T-cell (primary cell): Measurements from ENCODE around the gene KRTAP10-10. TPM values are rescaled to one million over a fixed set of nuclear protein-coding genes. Genes with fewer than 3 reads are reported as not detected.
A peak's percentile ranks its signal among the peaks of the same experiment; 100 is the strongest.
"Not testable (repeated sequence)": the region's sequence is repeated elsewhere in the genome, so short reads cannot be mapped to it uniquely, and the experiment has no call there.

Source experiments
- ATAC-seq, 4 experiments: fragments of 200-7000 bp in 3 of 4; fragments of 150-1000 bp in 1 of 4; cut with Tn5 transposase; replicated peaks in 1 of 4; 1 replicate in 3 of 4; 2 replicates in 1 of 4; pipeline ENCODE4 v1.10.0; 2021; ENCODE audit warnings: moderate library complexity in 3 of 4, mild to moderate bottlenecking in 2 of 4, moderate number of reproducible peaks in 1 of 4
- CTCF ChIA-PET, 2 donors: fragments of 300-600 bp; sonication (Branson Sonifier 250); formaldehyde crosslinking; loops; one replicate each; lab custom pipeline; 2022; ENCODE audit warnings: antibody characterized with exemption in 2 of 2; lab: Charles Lee
- POLR2A ChIA-PET, 2 donors: fragments of 300-600 bp; sonication (Branson Sonifier 250); formaldehyde crosslinking; loops; one replicate each; lab custom pipeline; 2022; ENCODE audit warnings: antibody characterized with exemption in 2 of 2; lab: Charles Lee
- DNase-seq, 35 experiments: peaks; one replicate each; pipeline versions ENCODE4 v3.0.0 to v3.0.0-alpha.2; 2013 to 2023
- H3K27ac ChIP-seq: one replicate; pipeline ENCODE4 v1.5.1; 2013; ENCODE audit warnings: low read length
- H3K27me3 ChIP-seq, 2 experiments: replicated peaks in 1 of 2; 1 replicate in 1 of 2; 2 replicates in 1 of 2; pipeline versions ENCODE4 v1.6.1 to v1.7.0; 2013; ENCODE audit warnings: low read length in 1 of 2, mixed read lengths in 1 of 2; ENCODE audit not compliant: control insufficient read depth in 2 of 2, insufficient read depth in 2 of 2; ENCODE audit errors: extremely low read depth in 1 of 2
- H3K36me3 ChIP-seq, 2 donors: 1 replicate in 1 of 2; 2 replicates in 1 of 2; pipeline versions ENCODE4 v1.6.1 to v1.7.0; 2013; ENCODE audit warnings: low read length in 1 of 2; ENCODE audit not compliant: control insufficient read depth in 2 of 2, insufficient read depth in 1 of 2; ENCODE audit errors: extremely low read depth in 1 of 2
- H3K4me1 ChIP-seq, 2 experiments: 1 replicate in 1 of 2; 2 replicates in 1 of 2; pipeline versions ENCODE4 v1.6.1 to v1.7.0; 2013; ENCODE audit warnings: low read length in 2 of 2, mixed read lengths in 1 of 2; ENCODE audit not compliant: insufficient read depth in 2 of 2, control insufficient read depth in 1 of 2; ENCODE audit errors: extremely low read depth in 1 of 2
- H3K4me3 ChIP-seq, 2 donors: 1 replicate in 1 of 2; 2 replicates in 1 of 2; pipeline versions ENCODE4 v1.5.1 to v1.7.0; 2013; ENCODE audit warnings: mild to moderate bottlenecking in 2 of 2, low read length in 1 of 2, moderate library complexity in 1 of 2; ENCODE audit not compliant: control insufficient read depth in 1 of 2; ENCODE audit errors: extremely low read depth in 1 of 2
- H3K9me3 ChIP-seq: 2 replicates; pipeline ENCODE4 v1.7.0; 2013
- H3K27ac Mint-ChIP-seq, 2 donors: one replicate each; pipeline ENCODE4 v1.8.0; 2020 to 2021; ENCODE audit warnings: mild to moderate bottlenecking in 2 of 2, mixed read lengths in 2 of 2
- H3K27me3 Mint-ChIP-seq, 2 donors: one replicate each; pipeline ENCODE4 v1.8.0; 2021 to 2022; ENCODE audit warnings: mixed read lengths in 2 of 2
- H3K36me3 Mint-ChIP-seq: one replicate; pipeline ENCODE4 v1.8.0; 2021; ENCODE audit warnings: mixed read lengths
- H3K4me1 Mint-ChIP-seq, 3 donors: one replicate each; pipeline ENCODE4 v1.8.0; 2020 to 2022; ENCODE audit warnings: mixed read lengths in 3 of 3, mild to moderate bottlenecking in 1 of 3
- H3K4me3 Mint-ChIP-seq, 3 donors: one replicate each; pipeline ENCODE4 v1.8.0; 2020 to 2022; ENCODE audit warnings: mild to moderate bottlenecking in 3 of 3, mixed read lengths in 3 of 3, moderate library complexity in 3 of 3
- H3K9me3 Mint-ChIP-seq, 3 donors: one replicate each; pipeline ENCODE4 v1.8.0; 2020 to 2022; ENCODE audit warnings: mixed read lengths in 3 of 3
- WGBS: methylation state at CpG from one replicate; pipeline ENCODE4 v1.1.5; 2013; ENCODE audit warnings: missing lambda C conversion rate; ENCODE audit not compliant: insufficient coverage; 5-methylcytosine and 5-hydroxymethylcytosine counted together
- total RNA-seq, 35 experiments: library from RNA in 6 of 35; stranded (reverse) in 6 of 35; fragments of 120-200 nt in 1 of 35; gene quantifications; one replicate each; pipeline versions ENCODE4 v1.2.1 to v1.2.4 and lab custom pipeline; 2013 to 2026

KRTAP10-10 gene
- total RNA-seq, 5 donors from 2014 or later (not counting 1 experiment from before 2014, with no cell fraction given): not detected

- H3K27ac ChIP-seq: no peak overlapping the region
- no peaks in the 10 kb centered on the region for H3K36me3 ChIP-seq
- peaks cover 0 to 23% of the 10 kb centered on the region in 2 experiments for H3K27me3 ChIP-seq
- no peaks in the 10 kb centered on the region for H3K4me1 ChIP-seq
- WGBS: 82% methylated on average over 7 of the region's 7 CpGs
- ChIA-PET CTCF (no interaction called here), POLR2A (no interaction called here)
- Mint-ChIP-seq H3K27me3 (peaks cover 10 to 20% of the 10 kb centered on the region in 2 donors), H3K27ac (no peak overlapping the region), H3K4me1 (peaks cover 2 to 9% (median 3%) of the 10 kb centered on the region in 3 donors), H3K9me3 (no peaks in the 10 kb centered on the region), H3K36me3 (no peaks in the 10 kb centered on the region), H3K4me3 (no peak overlapping the region)
- DNase-seq: no peak
- ATAC-seq: no peak
- no peaks in the 10 kb centered on the region for H3K9me3 ChIP-seq
- H3K4me3 ChIP-seq: no peak overlapping the region
Measured at GRCh38 chr21:44684077-44684476, 46.9 kb downstream of the KRTAP10-10 start.

GRCh38 chr21:44684483-44684882, 47.3 kb downstream of the KRTAP10-10 start:
- Mint-ChIP-seq H3K9me3 (no peaks in the 10 kb centered on the region), H3K27ac (peak overlapping the region in 1 of 2 donors; percentile 7), H3K4me3 (no peak overlapping the region), H3K27me3 (peaks cover 10 to 20% of the 10 kb centered on the region in 2 donors), H3K36me3 (no peaks in the 10 kb centered on the region), H3K4me1 (peaks cover 2 to 9% (median 3%) of the 10 kb centered on the region in 3 donors)
- Histone ChIP-seq H3K4me3 (no peak overlapping the region), H3K27me3 (peaks cover 0 to 23% of the 10 kb centered on the region in 2 experiments), H3K9me3 (no peaks in the 10 kb centered on the region), H3K36me3 (no peaks in the 10 kb centered on the region), H3K27ac (no peak overlapping the region), H3K4me1 (no peaks in the 10 kb centered on the region)
- ChIA-PET POLR2A (no interaction called here), CTCF (no interaction called here)
- 61% methylated on average over 3 of the region's 6 CpGs for WGBS
- DNase-seq: no peak
- no peak for ATAC-seq

GRCh38 chr21:44685050-44685449, 47.9 kb downstream of the KRTAP10-10 start:
- CTCF ChIA-PET: interaction anchor here in 1 of 2 donors (0.6 kb wide), 1 partner anchor 12 kb away, joined by 3 read pairs; no protein-coding TSS in a partner anchor
- POLR2A ChIA-PET, H3K27ac Mint-ChIP-seq, H3K4me1 ChIP-seq, H3K36me3 ChIP-seq, H3K4me3 ChIP-seq, H3K36me3 Mint-ChIP-seq, H3K4me1 Mint-ChIP-seq, DNase-seq, H3K9me3 ChIP-seq, H3K4me3 Mint-ChIP-seq, ATAC-seq, H3K9me3 Mint-ChIP-seq, H3K27ac ChIP-seq: not testable (repeated sequence)
- H3K27me3 Mint-ChIP-seq: peaks cover 10 to 20% of the 10 kb centered on the region in 2 donors
- H3K27me3 ChIP-seq: peaks cover 0 to 23% of the 10 kb centered on the region in 2 experiments
- 60% methylated on average over 2 of the region's 6 CpGs for WGBS

GRCh38 chr21:44686000-44686781, 49.0 kb downstream of the KRTAP10-10 start:
- no peak for DNase-seq
- Histone ChIP-seq H3K9me3 (no peaks in the 10 kb centered on the region), H3K36me3 (no peaks in the 10 kb centered on the region), H3K27me3 (peaks cover 0 to 23% of the 10 kb centered on the region in 2 experiments), H3K27ac (no peak overlapping the region), H3K4me1 (no peaks in the 10 kb centered on the region), H3K4me3 (no peak overlapping the region)
- 44% methylated on average over 11 of the region's 14 CpGs for WGBS
- Mint-ChIP-seq H3K27me3 (peaks cover 10 to 20% of the 10 kb centered on the region in 2 donors), H3K27ac (no peak overlapping the region), H3K9me3 (no peaks in the 10 kb centered on the region), H3K36me3 (no peaks in the 10 kb centered on the region), H3K4me3 (no peak overlapping the region), H3K4me1 (peaks cover 4 to 14% (median 5%) of the 10 kb centered on the region in 3 donors)
- ATAC-seq: no peak
- POLR2A ChIA-PET: no interaction called here
- CTCF ChIA-PET: no interaction called here

GRCh38 chr21:44686843-44687561, 49.8 kb downstream of the KRTAP10-10 start:
- Mint-ChIP-seq H3K27ac (no peak overlapping the region), H3K36me3 (no peaks in the 10 kb centered on the region), H3K9me3 (peaks cover 0 to 3% (median 0%) of the 10 kb centered on the region in 3 donors), H3K4me1 (peaks cover 12 to 22% (median 12%) of the 10 kb centered on the region in 3 donors), H3K27me3 (peaks cover 10 to 18% of the 10 kb centered on the region in 2 donors), H3K4me3 (no peak overlapping the region)
- Histone ChIP-seq H3K4me3 (no peak overlapping the region), H3K36me3 (no peaks in the 10 kb centered on the region), H3K27me3 (peaks cover 0 to 23% of the 10 kb centered on the region in 2 experiments), H3K9me3 (no peaks in the 10 kb centered on the region), H3K4me1 (no peaks in the 10 kb centered on the region), H3K27ac (no peak overlapping the region)
- CTCF ChIA-PET: no interaction called here
- POLR2A ChIA-PET: no interaction called here
- ATAC-seq (no peak), DNase-seq (no peak)
- 84% methylated on average over 20 of the region's 25 CpGs for WGBS

GRCh38 chr21:44687671-44688070, 50.5 kb downstream of the KRTAP10-10 start:
- CTCF ChIA-PET: no interaction called here

More at GRCh38 chr21:44687671-44688070, 50.5 kb downstream of the KRTAP10-10 start:
- 92% methylated on average over 6 of the region's 11 CpGs for WGBS
- no peaks in the 10 kb centered on the region for H3K9me3 ChIP-seq
- H3K4me3 Mint-ChIP-seq: no peak overlapping the region
- H3K36me3 ChIP-seq: no peaks in the 10 kb centered on the region
- H3K27me3 Mint-ChIP-seq: peaks cover 10 to 18% of the 10 kb centered on the region in 2 donors
- no peak overlapping the region for H3K27ac Mint-ChIP-seq
- no peak overlapping the region for H3K27ac ChIP-seq
- H3K36me3 Mint-ChIP-seq: no peaks in the 10 kb centered on the region
- POLR2A ChIA-PET: no interaction called here
- H3K4me3 ChIP-seq: no peak overlapping the region
- peaks cover 0 to 23% of the 10 kb centered on the region in 2 experiments for H3K27me3 ChIP-seq
- H3K9me3 Mint-ChIP-seq: peaks cover under 1 to 10% (median 4%) of the 10 kb centered on the region in 3 donors
- ATAC-seq (no peak), DNase-seq (no peak)
- H3K4me1 Mint-ChIP-seq: peaks cover 12 to 22% (median 13%) of the 10 kb centered on the region in 3 donors
- no peaks in the 10 kb centered on the region for H3K4me1 ChIP-seq
